Activated CD8-positive, alpha-beta memory T cell treated with anti-CD3 and anti-CD28 coated beads for 48 hours (primary cell): ENCODE results near the gene CCDC28A.

Experiments used
- DNase-seq, 3 experiments: peaks; one replicate each; pipeline ENCODE4 v3.0.0-alpha.2; 2020; ENCODE audit warnings: low read depth in 2 of 3, low spot score in 2 of 3

The CCDC28A gene

DNA sequence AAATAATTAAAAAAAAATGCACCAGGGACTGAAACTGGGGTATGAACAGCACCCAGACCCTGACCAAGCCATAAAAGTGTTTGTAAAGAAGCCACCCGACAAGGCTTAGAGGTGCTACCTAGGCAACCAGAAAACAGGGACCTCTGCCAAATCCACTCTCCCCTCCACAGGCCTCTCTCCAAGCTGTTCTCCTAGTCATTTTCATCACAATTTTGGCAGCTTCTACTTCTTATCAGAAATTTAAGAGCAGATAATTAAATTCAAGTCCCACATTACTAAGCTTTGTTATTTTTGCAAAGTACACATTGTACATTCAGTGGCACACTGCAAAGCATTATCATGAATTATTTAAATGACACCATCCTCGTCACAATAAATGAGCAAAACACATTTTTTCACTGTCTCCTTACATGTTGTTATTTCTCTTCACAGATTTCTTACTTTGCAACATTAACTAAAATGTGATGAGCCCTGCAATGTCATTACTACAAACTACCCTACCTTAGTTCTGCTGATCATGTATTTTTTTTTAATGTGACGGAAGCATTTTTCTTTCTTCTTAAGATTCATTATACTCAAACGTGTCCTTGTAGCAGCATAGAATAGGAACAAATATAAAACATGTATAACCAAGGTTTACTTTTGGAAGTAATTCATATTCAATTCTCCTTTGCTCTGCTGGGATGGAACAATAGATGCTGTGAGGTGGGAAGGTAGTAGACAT, 60.4 kb downstream of the CCDC28A start:
- no peak for DNase-seq

DNA sequence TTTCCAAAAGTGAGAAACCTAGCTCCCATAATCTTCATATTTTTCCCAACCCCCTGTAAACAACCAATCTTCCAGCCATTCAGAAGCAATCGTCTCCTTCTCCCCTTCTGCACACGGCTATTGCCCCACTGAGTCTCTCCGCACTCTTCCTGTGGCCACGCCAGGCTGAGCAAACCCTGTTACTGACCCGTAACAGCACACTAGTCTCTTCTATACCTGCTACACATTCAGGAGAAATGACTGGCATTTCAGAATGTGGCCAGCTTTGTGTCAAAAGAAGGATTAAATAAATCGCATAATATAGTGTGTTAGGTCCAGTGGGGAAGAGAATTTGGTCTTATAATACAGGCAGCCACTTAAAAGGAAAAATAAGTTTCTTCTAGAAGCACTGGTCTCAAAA, 63.7 kb downstream of the CCDC28A start:
- DNase-seq: no peak
